Hepatocyte (in vitro differentiated cells): ENCODE measurements around the gene PRSS36. TPM values are rescaled to one million over a fixed set of nuclear protein-coding genes. Genes with fewer than 3 reads are reported as not detected.

Source experiments
- DNase-seq: peaks from one replicate; pipeline ENCODE4 v3.0.0-alpha.2; 2016; ENCODE audit warnings: low spot score
- H2AFZ ChIP-seq: fragments of 200-600 bp; sonication (generic); 2 replicates; pipeline ENCODE4 v1.6.0; 2016; ENCODE audit warnings: antibody characterized with exemption, mild to moderate bottlenecking
- H3K27ac ChIP-seq: fragments of 200-600 bp; sonication (generic); 2 replicates; pipeline ENCODE4 v1.5.1; 2016; ENCODE audit warnings: mild to moderate bottlenecking
- H3K27me3 ChIP-seq: fragments of 200-600 bp; sonication (generic); 2 replicates; pipeline ENCODE4 v1.6.1; 2016
- H3K36me3 ChIP-seq: fragments of 200-600 bp; sonication (generic); replicated peaks from 2 replicates; pipeline ENCODE4 v1.5.1; 2016; ENCODE audit warnings: low read depth; ENCODE audit not compliant: insufficient read depth
- H3K4me1 ChIP-seq: fragments of 200-600 bp; sonication (generic); 2 replicates; pipeline ENCODE4 v1.5.1; 2016; ENCODE audit warnings: mild to moderate bottlenecking, moderate library complexity; ENCODE audit not compliant: insufficient read depth
- H3K4me2 ChIP-seq: fragments of 200-600 bp; sonication (generic); 2 replicates; pipeline ENCODE4 v1.6.0; 2016
- H3K4me3 ChIP-seq: fragments of 200-600 bp; sonication (generic); 2 replicates; pipeline ENCODE4 v1.5.1; 2016; ENCODE audit warnings: mild to moderate bottlenecking
- H3K79me2 ChIP-seq: fragments of 200-600 bp; sonication (generic); 2 replicates; pipeline ENCODE4 v1.6.0; 2017; ENCODE audit warnings: mild to moderate bottlenecking
- H3K9me2 ChIP-seq: fragments of 200-600 bp; sonication (generic); replicated peaks from 2 replicates; pipeline ENCODE4 v1.6.0; 2017; ENCODE audit warnings: mild to moderate bottlenecking; ENCODE audit not compliant: insufficient read depth
- H3K9me3 ChIP-seq: fragments of 200-600 bp; sonication (generic); 2 replicates; pipeline ENCODE4 v1.5.1; 2016; ENCODE audit warnings: low read depth, mild to moderate bottlenecking
- H4K20me1 ChIP-seq: fragments of 200-600 bp; sonication (generic); 2 replicates; pipeline ENCODE4 v1.6.0; 2016; ENCODE audit warnings: mild to moderate bottlenecking; ENCODE audit not compliant: insufficient read depth, poor library complexity, severe bottlenecking
- CTCF ChIP-seq: fragments of 200-600 bp; sonication (generic); IDR thresholded peaks from 2 replicates; pipeline ENCODE4 v1.5.1; 2016; ENCODE audit warnings: antibody characterized with exemption, mild to moderate bottlenecking; ENCODE audit not compliant: poor library complexity
- EZH2 ChIP-seq: fragments of 200-600 bp; sonication (generic); IDR thresholded peaks from 2 replicates; pipeline ENCODE4 v1.6.1; 2016; ENCODE audit warnings: antibody characterized with exemption, mild to moderate bottlenecking, borderline replicate concordance
- EZH2phosphoT487 ChIP-seq: fragments of 200-600 bp; sonication (generic); IDR thresholded peaks from one replicate; pipeline ENCODE4 v1.6.1; 2018; ENCODE audit warnings: antibody characterized with exemption, mild to moderate bottlenecking, low read depth, moderate library complexity; ENCODE audit not compliant: unreplicated experiment, severe bottlenecking
- WGBS: methylation state at CpG from one replicate; pipeline ENCODE4 v1.1.6; 2016; ENCODE audit warnings: low lambda C conversion rate; ENCODE audit errors: missing lambda C conversion rate; 5-methylcytosine and 5-hydroxymethylcytosine counted together
- polyA plus RNA-seq: library from polyadenylated mRNA; unstranded; fragments of >200 nt; fragmentation: Nextera tagmentation; extraction: Ambion mirVana; gene quantifications from 2 replicates; pipeline ENCODE4 v1.2.1, GENCODE V29; 2016
- total RNA-seq: library from RNA; depleted of rRNA; stranded (reverse); fragments of >200 nt; gene quantifications from 2 replicates; pipeline ENCODE4 v1.2.3, GENCODE V29; 2014

PRSS36 gene
- total and polyA plus RNA-seq, 2 experiments from 2014 or later = 0.63 to 1.4 TPM

- no peak for DNase-seq
- no peak overlapping the region for H2AFZ ChIP-seq
These were observed 49.8 kb downstream of the PRSS36 start for GRCh38 chr16:31099860-31100638.

GRCh38 chr16:31094424-31095120 is 55.3 kb downstream of the PRSS36 start, which contains the start of gene VKORC1:
TSS of gene VKORC1 (minus strand) at chr16:31094797. CDS start at chr16:31094729, 68 bp downstream.
- Histone ChIP-seq H3K36me3 (no peaks in the 10 kb centered on the region), H3K4me1 (no peaks in the 10 kb centered on the region), H3K4me2 (peak within 1 kb of the TSS; percentile 93), H4K20me1 (no peaks in the 10 kb centered on the region), H3K9me3 (no peaks in the 10 kb centered on the region), H3K79me2 (peaks cover 14% of the 10 kb centered on the region), H3K27me3 (no peaks in the 10 kb centered on the region), H3K27ac (peak within 1 kb of the TSS; percentile 71), H3K9me2 (no peaks in the 10 kb centered on the region), H3K4me3 (peak within 1 kb of the TSS; percentile 10), H2AFZ (peak within 1 kb of the TSS; percentile 25)
- peak; percentile 95 for DNase-seq
- TF ChIP-seq EZH2 (no peak), CTCF (no peak), EZH2phosphoT487 (no peak)
- 1% methylated on average over 67 of the region's 69 CpGs for WGBS

More at GRCh38 chr16:31099860-31100638, 49.8 kb downstream of the PRSS36 start:
- Histone ChIP-seq H3K79me2 (no peaks in the 10 kb centered on the region), H3K9me2 (no peaks in the 10 kb centered on the region), H3K9me3 (no peaks in the 10 kb centered on the region), H3K4me1 (no peaks in the 10 kb centered on the region), H3K27ac (no peak overlapping the region), H3K36me3 (no peaks in the 10 kb centered on the region), H4K20me1 (no peaks in the 10 kb centered on the region), H3K4me3 (no peak overlapping the region), H3K4me2 (no peak overlapping the region), H3K27me3 (no peaks in the 10 kb centered on the region)
- 67% methylated on average over 4 of the region's 4 CpGs for WGBS
- TF ChIP-seq EZH2 (no peak), EZH2phosphoT487 (no peak), CTCF (no peak)

GRCh38 chr16:31094088-31094423 is 55.8 kb downstream of the PRSS36 start:
- no peaks in the 10 kb centered on the region for H4K20me1 ChIP-seq
- WGBS = under 1% methylated on average over 20 of the region's 20 CpGs
- TF ChIP-seq EZH2 (no peak), CTCF (no peak), EZH2phosphoT487 (no peak)
- peak; percentile 32 for DNase-seq
- H3K9me3 ChIP-seq = no peaks in the 10 kb centered on the region
- H3K27me3 ChIP-seq = no peaks in the 10 kb centered on the region
- no peaks in the 10 kb centered on the region for H3K9me2 ChIP-seq
- peak overlapping the region; percentile 2 for H3K4me3 ChIP-seq
- H3K4me1 ChIP-seq = no peaks in the 10 kb centered on the region
- H3K79me2 ChIP-seq = peaks cover 14% of the 10 kb centered on the region
- peak overlapping the region; percentile 10 for H2AFZ ChIP-seq
- H3K36me3 ChIP-seq = no peaks in the 10 kb centered on the region
- H3K4me2 ChIP-seq = peak overlapping the region; percentile 93
- peak overlapping the region; percentile 71 for H3K27ac ChIP-seq
